Right lobe of liver (tissue), 6 donors: ENCODE measurements around the gene CYP4F22. TPM values are rescaled to one million over a fixed set of nuclear protein-coding genes. Genes with fewer than 3 reads are reported as not detected.

Experiments
- ATAC-seq, 4 donors: fragments of 200-7000 bp; cut with Tn5 transposase; one replicate each; pipeline ENCODE4 v1.9.1; 2020; ENCODE audit warnings: mild to moderate bottlenecking in 4 of 4, moderate library complexity in 4 of 4
- DNase-seq, 3 donors: peaks; one replicate each; pipeline ENCODE4 v3.0.0-alpha.2; 2020
- H3K27ac ChIP-seq, 3 donors: fragments of 200-600 bp; one replicate each; pipeline ENCODE4 v1.8.0; 2022
- H3K27me3 ChIP-seq, 2 donors: fragments of 200-600 bp; one replicate each; pipeline ENCODE4 v1.8.0; 2022
- H3K36me3 ChIP-seq, 4 donors: fragments of 200-600 bp; sonication (generic) in 1 of 4; one replicate each; pipeline versions ENCODE4 v1.5.1 to v1.8.0; 2017 to 2022; ENCODE audit warnings: control low read depth in 1 of 4
- H3K4me1 ChIP-seq, 4 donors: fragments of 200-600 bp; sonication (generic) in 1 of 4; one replicate each; pipeline versions ENCODE4 v1.5.1 to v1.8.0; 2017 to 2022; ENCODE audit warnings: control low read depth in 1 of 4
- H3K4me3 ChIP-seq, 3 donors: fragments of 200-600 bp; one replicate each; pipeline ENCODE4 v1.8.0; 2022
- H3K9me3 ChIP-seq, 4 donors: fragments of 200-600 bp; sonication (generic) in 1 of 4; one replicate each; pipeline versions ENCODE4 v1.5.1 to v1.8.0; 2017 to 2022; ENCODE audit warnings: control low read depth in 1 of 4
- POLR2A ChIP-seq: fragments of 450-650 bp; IDR thresholded peaks from one replicate; pipeline ENCODE4 v1.6.1; 2017; ENCODE audit warnings: antibody characterized with exemption, mild to moderate bottlenecking
- WGBS: methylation state at CpG from one replicate; pipeline ENCODE4 v1.1.6; 2018; ENCODE audit warnings: low coverage, low lambda C conversion rate; ENCODE audit not compliant: insufficient coverage; ENCODE audit errors: missing lambda C conversion rate; 5-methylcytosine and 5-hydroxymethylcytosine counted together
- intact Hi-C, 2 donors: fragments of 100-400 bp; cut with DNase I; formaldehyde crosslinking; loops; one replicate each; pipeline versions ENCODE4 v1.11.2 to v1.14.1; 2022
- total RNA-seq, 6 experiments: library from RNA; depleted of rRNA in 2 of 6; stranded (reverse); fragments of >200 nt in 2 of 6; fragmentation: NEBNext Ultra II Directional in 3 of 6; extraction: Animal tissue kit (Norgen Biotek cat#: 25700) in 3 of 6; gene quantifications; one replicate each; pipeline versions ENCODE4 v1.1.0 to v1.2.4, GENCODE V29; 2016 to 2023
- TF ChIP-seq, protein P1 (sequence below), 4 donors: fragments of 200-600 bp in 3 of 4; fragments of 450-650 bp in 1 of 4; IDR thresholded peaks; one replicate each; pipeline versions ENCODE4 v1.5.1 to v1.8.0; 2016 to 2022; ENCODE audit warnings: antibody characterized with exemption in 4 of 4, mild to moderate bottlenecking in 2 of 4
- donor health status: DM: no; HTN: yes; CAD: no.
- donor health status: DM: no; HTN: no; CAD: no.
- donor health status: DM: no; HTN: no; CAD: no.
- donor health status: DM: no; HTN: yes; CAD: no.
- donor health status: DM: no; HTN: yes; CAD: no.

The CYP4F22 gene
- total RNA-seq, 6 experiments from 2014 or later: 0.95 to 6.0 (median 4.5) TPM

DNA sequence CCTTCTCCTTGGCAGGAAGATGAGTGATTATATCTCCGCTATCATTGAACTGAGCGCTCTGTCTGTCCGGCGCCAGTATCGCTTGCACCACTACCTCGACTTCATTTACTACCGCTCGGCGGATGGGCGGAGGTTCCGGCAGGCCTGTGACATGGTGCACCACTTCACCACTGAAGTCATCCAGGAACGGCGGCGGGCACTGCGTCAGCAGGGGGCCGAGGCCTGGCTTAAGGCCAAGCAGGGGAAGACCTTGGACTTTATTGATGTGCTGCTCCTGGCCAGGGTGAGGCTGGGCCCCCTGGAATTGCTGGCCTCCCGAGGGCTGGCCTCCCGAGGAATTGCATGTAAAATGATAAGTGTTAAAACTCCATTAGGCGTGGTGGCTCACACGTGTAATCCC, 32.1 kb downstream of the CYP4F22 start:
- TF ChIP-seq, protein P1, sequence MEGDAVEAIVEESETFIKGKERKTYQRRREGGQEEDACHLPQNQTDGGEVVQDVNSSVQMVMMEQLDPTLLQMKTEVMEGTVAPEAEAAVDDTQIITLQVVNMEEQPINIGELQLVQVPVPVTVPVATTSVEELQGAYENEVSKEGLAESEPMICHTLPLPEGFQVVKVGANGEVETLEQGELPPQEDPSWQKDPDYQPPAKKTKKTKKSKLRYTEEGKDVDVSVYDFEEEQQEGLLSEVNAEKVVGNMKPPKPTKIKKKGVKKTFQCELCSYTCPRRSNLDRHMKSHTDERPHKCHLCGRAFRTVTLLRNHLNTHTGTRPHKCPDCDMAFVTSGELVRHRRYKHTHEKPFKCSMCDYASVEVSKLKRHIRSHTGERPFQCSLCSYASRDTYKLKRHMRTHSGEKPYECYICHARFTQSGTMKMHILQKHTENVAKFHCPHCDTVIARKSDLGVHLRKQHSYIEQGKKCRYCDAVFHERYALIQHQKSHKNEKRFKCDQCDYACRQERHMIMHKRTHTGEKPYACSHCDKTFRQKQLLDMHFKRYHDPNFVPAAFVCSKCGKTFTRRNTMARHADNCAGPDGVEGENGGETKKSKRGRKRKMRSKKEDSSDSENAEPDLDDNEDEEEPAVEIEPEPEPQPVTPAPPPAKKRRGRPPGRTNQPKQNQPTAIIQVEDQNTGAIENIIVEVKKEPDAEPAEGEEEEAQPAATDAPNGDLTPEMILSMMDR (IDR thresholded peaks at IDR 0.05): no peak
- peak; percentile 34 for TF ChIP-seq POLR2A
- peak overlapping the region in 1 of 3 donors; percentile 71 for H3K27ac ChIP-seq
- intact Hi-C loops: no loop called here
- 15% methylated on average over 7 of the region's 20 CpGs for WGBS
- H3K4me1 ChIP-seq: peaks cover 0 to 5% (median 0%) of the 10 kb centered on the region in 4 donors
- no peaks in the 10 kb centered on the region for H3K36me3 ChIP-seq
- ATAC-seq: peak; percentile 93 to 97 (median 95)
- peak; percentile 79 to 86 (median 82) for DNase-seq
- no peaks in the 10 kb centered on the region for H3K9me3 ChIP-seq
- no peaks in the 10 kb centered on the region for H3K27me3 ChIP-seq
- H3K4me3 ChIP-seq: no peak overlapping the region

DNA sequence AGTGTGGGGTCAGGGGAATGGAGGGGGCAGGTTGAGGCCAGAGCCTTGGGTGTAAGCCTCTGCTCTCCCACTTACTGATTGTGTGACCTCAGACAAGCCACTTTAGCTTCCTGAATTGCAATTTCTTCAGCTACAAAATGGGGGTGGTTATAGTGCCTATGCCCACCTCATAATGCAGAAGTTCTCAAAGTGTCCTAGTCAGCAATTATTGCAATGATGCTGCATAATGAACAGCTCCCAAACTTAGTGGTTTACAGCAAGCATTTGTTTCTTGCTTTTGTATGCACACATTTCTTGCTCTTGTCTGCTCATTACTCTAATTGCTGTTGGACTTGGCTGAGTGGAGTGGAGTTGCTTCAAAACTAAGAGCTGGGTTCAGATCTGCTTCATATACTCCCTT, 36.0 kb downstream of the CYP4F22 start:
- no peak for TF ChIP-seq POLR2A
- TF ChIP-seq, protein P1 (IDR thresholded peaks at IDR 0.05): no peak
- ATAC-seq (no peak), DNase-seq (no peak)
- Histone ChIP-seq H3K4me3 (no peak overlapping the region), H3K9me3 (no peaks in the 10 kb centered on the region), H3K36me3 (no peaks in the 10 kb centered on the region), H3K27ac (no peak overlapping the region), H3K4me1 (peaks cover 0 to 5% (median 0%) of the 10 kb centered on the region in 4 donors), H3K27me3 (no peaks in the 10 kb centered on the region)
- intact Hi-C loops: no loop called here

DNA sequence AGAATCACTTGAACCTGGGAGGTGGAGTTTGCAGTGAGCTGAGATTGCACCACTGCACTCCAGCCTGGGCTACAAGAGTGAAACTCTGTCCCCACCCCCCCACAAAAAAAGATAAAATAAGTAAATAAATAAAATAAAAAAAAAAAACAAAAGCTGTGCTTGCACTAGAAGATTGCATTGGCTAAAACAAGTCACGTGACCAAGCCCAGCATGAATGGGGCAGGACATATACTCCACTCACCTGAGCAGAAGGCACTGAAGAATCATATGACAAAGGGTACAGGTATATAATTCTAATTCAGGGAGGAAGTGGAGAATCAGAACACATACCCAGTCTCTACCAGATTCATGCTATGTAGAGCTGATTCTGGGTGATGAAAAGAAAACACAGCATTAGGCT, 36.6 kb downstream of the CYP4F22 start:
- Histone ChIP-seq H3K4me1 (peaks cover 0 to 5% (median 0%) of the 10 kb centered on the region in 4 donors), H3K27me3 (no peaks in the 10 kb centered on the region), H3K27ac (no peak overlapping the region), H3K4me3 (no peak overlapping the region), H3K36me3 (no peaks in the 10 kb centered on the region), H3K9me3 (no peaks in the 10 kb centered on the region)
- no peak for ATAC-seq
- no peak for TF ChIP-seq POLR2A
- TF ChIP-seq, protein P1 (IDR thresholded peaks at IDR 0.05): no peak
- WGBS: 86% methylated on average over 1 of the region's 1 CpG
- no peak for DNase-seq
- intact Hi-C loops: no loop called here

DNA sequence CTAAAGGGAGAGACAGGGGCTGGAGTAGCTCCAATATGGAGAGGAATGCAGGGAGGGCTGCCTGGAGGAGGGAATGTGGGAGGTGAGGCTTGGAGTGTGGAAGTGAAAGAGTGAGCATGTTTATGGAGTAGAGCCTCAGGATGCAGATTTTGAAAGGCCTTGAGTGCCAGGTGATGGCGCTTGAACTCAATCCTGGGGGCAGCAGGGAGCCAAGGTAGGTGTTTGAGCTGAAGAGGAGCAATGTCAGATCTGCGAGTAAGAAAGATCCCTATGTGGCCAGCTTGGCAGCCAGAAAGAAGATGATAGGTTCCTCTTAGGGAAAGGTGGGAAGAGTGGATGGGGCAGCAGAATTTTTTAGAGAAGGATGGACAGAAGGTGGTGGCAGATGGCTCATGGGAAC, 40.3 kb downstream of the CYP4F22 start:
- intact Hi-C loops: no loop called here
- no peaks in the 10 kb centered on the region for H3K36me3 ChIP-seq
- H3K4me1 ChIP-seq: peaks cover 0 to 7% (median 0%) of the 10 kb centered on the region in 4 donors

More for the DNA sequence above, 40.3 kb downstream of the CYP4F22 start:
- Histone ChIP-seq H3K9me3 (no peaks in the 10 kb centered on the region), H3K27ac (no peak overlapping the region), H3K27me3 (no peaks in the 10 kb centered on the region), H3K4me3 (no peak overlapping the region)
- 90% methylated on average over 2 of the region's 2 CpGs for WGBS
- TF ChIP-seq POLR2A: no peak
- TF ChIP-seq, protein P1 (IDR thresholded peaks at IDR 0.05): no peak
- ATAC-seq (no peak), DNase-seq (no peak)
